Sigmoid colon (tissue), 4 donors: Measurements from ENCODE around the gene AVP.
"Not testable (repeated sequence)": the region's sequence is repeated elsewhere in the genome, so short reads cannot be mapped to it uniquely, and the experiment has no call there.

Experiments used
- POLR2A ChIP-seq, 2 donors: fragments of 450-650 bp; IDR thresholded peaks; one replicate each; pipeline ENCODE4 v1.6.1; 2016; ENCODE audit warnings: antibody characterized with exemption in 2 of 2, mild to moderate bottlenecking in 2 of 2, moderate library complexity in 2 of 2
- POLR2AphosphoS5 ChIP-seq, 4 donors: sonication (generic); formaldehyde crosslinking; IDR thresholded peaks; one replicate each; pipeline ENCODE4 v1.6.1; 2017; ENCODE audit warnings: antibody characterized with exemption in 4 of 4

GRCh38 chr20:3125776-3126526 is 41.4 kb upstream of the AVP start:
- TF ChIP-seq POLR2A, POLR2AphosphoS5 (IDR thresholded peaks at IDR 0.05): not testable (repeated sequence)
